K562 (cell line): ENCODE results near the gene IFT122.

ENCODE experiments used
- CCNT2 ChIP-seq: IDR thresholded peaks from 2 replicates; pipeline ENCODE4 v1.6.1; 2011; ENCODE audit warnings: borderline replicate concordance, low read depth, mild to moderate bottlenecking, moderate library complexity, mixed read lengths, low read length; ENCODE audit not compliant: insufficient read length; ENCODE audit errors: extremely low read depth
- CREB3 ChIP-seq: fragments of 450-650 bp; conservative IDR thresholded peaks from 2 replicates; pipeline ENCODE4 v1.6.1; 2016; ENCODE audit warnings: missing genetic modification characterization, low read depth, mild to moderate bottlenecking, missing compliant biosample characterization, moderate library complexity
- EZH2 ChIP-seq: IDR thresholded peaks from 2 replicates; pipeline ENCODE4 v1.6.1; 2012; ENCODE audit warnings: low read depth, mild to moderate bottlenecking, inconsistent platforms, low read length, borderline replicate concordance
- FOXA3 ChIP-seq, 2 experiments: fragments of 450-650 bp in 1 of 2; sonication (generic) in 1 of 2; formaldehyde crosslinking; IDR thresholded peaks in 1 of 2; conservative IDR thresholded peaks in 1 of 2; 2 replicates each; pipeline versions ENCODE4 v1.4.0 to v1.8.0; 2020 to 2022; ENCODE audit warnings: mild to moderate bottlenecking in 2 of 2, missing genetic modification reagents in 1 of 2
- HDGF ChIP-seq: fragments of 450-650 bp; IDR thresholded peaks from 2 replicates; pipeline ENCODE4 v1.6.1; 2016
- HIVEP1 ChIP-seq: fragments of 250-450 bp; sonication (Bioruptor Pico); IDR thresholded peaks from 2 replicates; pipeline ENCODE4 v1.4.0; 2020; ENCODE audit warnings: mild to moderate bottlenecking
- NFIC ChIP-seq: fragments of 450-650 bp; IDR thresholded peaks from 2 replicates; pipeline ENCODE4 v1.6.1; 2017; ENCODE audit warnings: mild to moderate bottlenecking, inconsistent platforms
- RB1 ChIP-seq: fragments of 450-650 bp; IDR thresholded peaks from 2 replicates; pipeline ENCODE4 v1.6.1; 2017; ENCODE audit warnings: low read depth, mild to moderate bottlenecking
- RFX5 ChIP-seq: IDR thresholded peaks from 2 replicates; pipeline ENCODE4 v1.6.1; 2011; ENCODE audit warnings: low read depth, mild to moderate bottlenecking, improper control_type of control experiment, low read length
- RNF2 ChIP-seq: sonication (generic); IDR thresholded peaks from 2 replicates; pipeline ENCODE4 v1.6.1; 2016
- SP2 ChIP-seq: IDR thresholded peaks from 2 replicates; pipeline ENCODE4 v1.6.1; 2011; ENCODE audit warnings: mild to moderate bottlenecking, low read depth, low read length, moderate library complexity; ENCODE audit not compliant: poor library complexity, severe bottlenecking; ENCODE audit errors: extremely low read depth
- TF ChIP-seq, protein P1 (sequence below): sonication (generic); formaldehyde crosslinking; IDR thresholded peaks from 2 replicates; pipeline ENCODE4 v1.9.0; 2022; ENCODE audit warnings: mild to moderate bottlenecking, missing genetic modification reagents
- TF ChIP-seq, protein P2 (sequence below): fragments of 450-650 bp; IDR thresholded peaks from 2 replicates; pipeline ENCODE4 v1.6.1; 2016; ENCODE audit warnings: low read depth

- TF ChIP-seq HDGF, result no peak
- no peak for TF ChIP-seq FOXA3 (CRISPR knock-in tag; conservative IDR thresholded peaks at IDR 0.05 in 1 of 2, IDR thresholded peaks at IDR 0.05 in 1 of 2)
- TF ChIP-seq, protein P1, sequence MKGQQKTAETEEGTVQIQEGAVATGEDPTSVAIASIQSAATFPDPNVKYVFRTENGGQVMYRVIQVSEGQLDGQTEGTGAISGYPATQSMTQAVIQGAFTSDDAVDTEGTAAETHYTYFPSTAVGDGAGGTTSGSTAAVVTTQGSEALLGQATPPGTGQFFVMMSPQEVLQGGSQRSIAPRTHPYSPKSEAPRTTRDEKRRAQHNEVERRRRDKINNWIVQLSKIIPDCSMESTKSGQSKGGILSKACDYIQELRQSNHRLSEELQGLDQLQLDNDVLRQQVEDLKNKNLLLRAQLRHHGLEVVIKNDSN, result no peak
- no peak for TF ChIP-seq CREB3
- TF ChIP-seq, protein P2, sequence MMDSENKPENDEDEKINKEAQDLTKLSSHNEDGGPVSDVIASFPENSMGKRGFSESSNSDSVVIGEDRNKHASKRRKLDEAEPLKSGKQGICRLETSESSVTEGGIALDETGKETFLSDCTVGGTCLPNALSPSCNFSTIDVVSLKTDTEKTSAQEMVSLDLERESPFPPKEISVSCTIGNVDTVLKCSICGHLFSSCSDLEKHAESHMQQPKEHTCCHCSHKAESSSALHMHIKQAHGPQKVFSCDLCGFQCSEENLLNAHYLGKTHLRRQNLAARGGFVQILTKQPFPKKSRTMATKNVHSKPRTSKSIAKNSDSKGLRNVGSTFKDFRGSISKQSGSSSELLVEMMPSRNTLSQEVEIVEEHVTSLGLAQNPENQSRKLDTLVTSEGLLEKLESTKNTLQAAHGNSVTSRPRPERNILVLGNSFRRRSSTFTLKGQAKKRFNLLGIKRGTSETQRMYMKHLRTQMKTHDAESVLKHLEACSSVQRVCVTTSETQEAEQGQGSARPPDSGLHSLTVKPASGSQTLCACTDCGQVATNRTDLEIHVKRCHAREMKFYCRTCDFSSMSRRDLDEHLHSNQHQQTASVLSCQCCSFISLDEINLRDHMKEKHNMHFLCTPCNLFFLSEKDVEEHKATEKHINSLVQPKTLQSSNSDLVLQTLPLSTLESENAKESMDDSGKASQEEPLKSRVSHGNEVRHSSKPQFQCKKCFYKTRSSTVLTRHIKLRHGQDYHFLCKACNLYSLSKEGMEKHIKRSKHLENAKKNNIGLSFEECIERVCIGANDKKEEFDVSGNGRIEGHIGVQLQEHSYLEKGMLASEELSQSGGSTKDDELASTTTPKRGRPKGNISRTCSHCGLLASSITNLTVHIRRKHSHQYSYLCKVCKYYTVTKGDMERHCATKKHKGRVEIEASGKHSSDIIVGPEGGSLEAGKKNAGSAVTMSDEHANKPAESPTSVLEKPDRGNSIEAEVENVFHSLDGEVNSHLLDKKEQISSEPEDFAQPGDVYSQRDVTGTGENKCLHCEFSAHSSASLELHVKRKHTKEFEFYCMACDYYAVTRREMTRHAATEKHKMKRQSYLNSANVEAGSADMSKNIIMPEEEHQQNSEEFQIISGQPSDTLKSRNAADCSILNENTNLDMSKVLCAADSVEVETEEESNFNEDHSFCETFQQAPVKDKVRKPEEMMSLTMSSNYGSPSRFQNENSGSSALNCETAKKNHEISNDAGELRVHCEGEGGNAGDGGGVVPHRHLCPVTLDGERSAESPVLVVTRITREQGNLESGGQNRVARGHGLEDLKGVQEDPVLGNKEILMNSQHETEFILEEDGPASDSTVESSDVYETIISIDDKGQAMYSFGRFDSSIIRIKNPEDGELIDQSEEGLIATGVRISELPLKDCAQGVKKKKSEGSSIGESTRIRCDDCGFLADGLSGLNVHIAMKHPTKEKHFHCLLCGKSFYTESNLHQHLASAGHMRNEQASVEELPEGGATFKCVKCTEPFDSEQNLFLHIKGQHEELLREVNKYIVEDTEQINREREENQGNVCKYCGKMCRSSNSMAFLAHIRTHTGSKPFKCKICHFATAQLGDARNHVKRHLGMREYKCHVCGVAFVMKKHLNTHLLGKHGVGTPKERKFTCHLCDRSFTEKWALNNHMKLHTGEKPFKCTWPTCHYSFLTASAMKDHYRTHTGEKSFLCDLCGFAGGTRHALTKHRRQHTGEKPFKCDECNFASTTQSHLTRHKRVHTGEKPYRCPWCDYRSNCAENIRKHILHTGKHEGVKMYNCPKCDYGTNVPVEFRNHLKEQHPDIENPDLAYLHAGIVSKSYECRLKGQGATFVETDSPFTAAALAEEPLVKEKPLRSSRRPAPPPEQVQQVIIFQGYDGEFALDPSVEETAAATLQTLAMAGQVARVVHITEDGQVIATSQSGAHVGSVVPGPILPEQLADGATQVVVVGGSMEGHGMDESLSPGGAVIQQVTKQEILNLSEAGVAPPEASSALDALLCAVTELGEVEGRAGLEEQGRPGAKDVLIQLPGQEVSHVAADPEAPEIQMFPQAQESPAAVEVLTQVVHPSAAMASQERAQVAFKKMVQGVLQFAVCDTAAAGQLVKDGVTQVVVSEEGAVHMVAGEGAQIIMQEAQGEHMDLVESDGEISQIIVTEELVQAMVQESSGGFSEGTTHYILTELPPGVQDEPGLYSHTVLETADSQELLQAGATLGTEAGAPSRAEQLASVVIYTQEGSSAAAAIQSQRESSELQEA, result no peak
- no peak for TF ChIP-seq RNF2
- TF ChIP-seq CCNT2, result no peak
- no peak for TF ChIP-seq NFIC
- TF ChIP-seq EZH2, result no peak
- TF ChIP-seq HIVEP1 (CRISPR knock-in tag), result no peak
- no peak for TF ChIP-seq RB1
- TF ChIP-seq SP2, result no peak
- no peak for TF ChIP-seq RFX5
Observed at GRCh38 chr3:129449279-129450115, 9.5 kb downstream of the IFT122 start.
